HFF-Myc (cell line): Measurements from ENCODE around the gene P2RY1.
"Not testable (repeated sequence)": the region's sequence is repeated elsewhere in the genome, so short reads cannot be mapped to it uniquely, and the experiment has no call there.

Experiments used
- DNase-seq: peaks from one replicate; pipeline ENCODE4 v3.0.0-alpha.2; 2011; ENCODE audit warnings: low read depth; ENCODE audit errors: extremely low read depth
- H3K4me3 ChIP-seq: replicated peaks from 2 replicates; pipeline ENCODE4 v1.5.1; 2011; ENCODE audit warnings: low read depth, mild to moderate bottlenecking, control low read depth, low read length
- TF ChIP-seq, protein P1 (sequence below): IDR thresholded peaks from 2 replicates; pipeline ENCODE4 v1.5.1; 2012; ENCODE audit warnings: mild to moderate bottlenecking, low read depth, low read length, control low read depth; ENCODE audit errors: missing control alignments

The P2RY1 gene

DNA sequence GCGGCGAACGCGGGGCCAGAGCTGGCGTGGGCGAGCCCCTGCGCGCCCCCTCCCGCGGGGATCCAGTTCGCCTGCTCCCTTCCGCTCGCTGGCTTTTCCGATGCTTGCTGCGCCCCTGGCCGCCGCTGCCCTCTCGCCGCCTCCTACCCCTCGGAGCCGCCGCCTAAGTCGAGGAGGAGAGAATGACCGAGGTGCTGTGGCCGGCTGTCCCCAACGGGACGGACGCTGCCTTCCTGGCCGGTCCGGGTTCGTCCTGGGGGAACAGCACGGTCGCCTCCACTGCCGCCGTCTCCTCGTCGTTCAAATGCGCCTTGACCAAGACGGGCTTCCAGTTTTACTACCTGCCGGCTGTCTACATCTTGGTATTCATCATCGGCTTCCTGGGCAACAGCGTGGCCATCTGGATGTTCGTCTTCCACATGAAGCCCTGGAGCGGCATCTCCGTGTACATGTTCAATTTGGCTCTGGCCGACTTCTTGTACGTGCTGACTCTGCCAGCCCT, 721 bp downstream of the P2RY1 start:
- no peak for DNase-seq
- TF ChIP-seq, protein P1, sequence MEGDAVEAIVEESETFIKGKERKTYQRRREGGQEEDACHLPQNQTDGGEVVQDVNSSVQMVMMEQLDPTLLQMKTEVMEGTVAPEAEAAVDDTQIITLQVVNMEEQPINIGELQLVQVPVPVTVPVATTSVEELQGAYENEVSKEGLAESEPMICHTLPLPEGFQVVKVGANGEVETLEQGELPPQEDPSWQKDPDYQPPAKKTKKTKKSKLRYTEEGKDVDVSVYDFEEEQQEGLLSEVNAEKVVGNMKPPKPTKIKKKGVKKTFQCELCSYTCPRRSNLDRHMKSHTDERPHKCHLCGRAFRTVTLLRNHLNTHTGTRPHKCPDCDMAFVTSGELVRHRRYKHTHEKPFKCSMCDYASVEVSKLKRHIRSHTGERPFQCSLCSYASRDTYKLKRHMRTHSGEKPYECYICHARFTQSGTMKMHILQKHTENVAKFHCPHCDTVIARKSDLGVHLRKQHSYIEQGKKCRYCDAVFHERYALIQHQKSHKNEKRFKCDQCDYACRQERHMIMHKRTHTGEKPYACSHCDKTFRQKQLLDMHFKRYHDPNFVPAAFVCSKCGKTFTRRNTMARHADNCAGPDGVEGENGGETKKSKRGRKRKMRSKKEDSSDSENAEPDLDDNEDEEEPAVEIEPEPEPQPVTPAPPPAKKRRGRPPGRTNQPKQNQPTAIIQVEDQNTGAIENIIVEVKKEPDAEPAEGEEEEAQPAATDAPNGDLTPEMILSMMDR = no peak
- peak overlapping the region; percentile 48 for H3K4me3 ChIP-seq

GRCh38 chr3:152836269-152836668, 1.3 kb downstream of the P2RY1 start:
- TF ChIP-seq, protein P1 = no peak
- no peak for DNase-seq
- H3K4me3 ChIP-seq = no peak overlapping the region

GRCh38 chr3:152839511-152839910, 4.6 kb downstream of the P2RY1 start:
- TF ChIP-seq, protein P1 = no peak
- H3K4me3 ChIP-seq = no peak overlapping the region
- no peak for DNase-seq

- H3K4me3 ChIP-seq = no peak overlapping the region
- no peak for DNase-seq
- TF ChIP-seq, protein P1 = no peak
Measured at GRCh38 chr3:152841131-152841530, 6.2 kb downstream of the P2RY1 start.

DNA sequence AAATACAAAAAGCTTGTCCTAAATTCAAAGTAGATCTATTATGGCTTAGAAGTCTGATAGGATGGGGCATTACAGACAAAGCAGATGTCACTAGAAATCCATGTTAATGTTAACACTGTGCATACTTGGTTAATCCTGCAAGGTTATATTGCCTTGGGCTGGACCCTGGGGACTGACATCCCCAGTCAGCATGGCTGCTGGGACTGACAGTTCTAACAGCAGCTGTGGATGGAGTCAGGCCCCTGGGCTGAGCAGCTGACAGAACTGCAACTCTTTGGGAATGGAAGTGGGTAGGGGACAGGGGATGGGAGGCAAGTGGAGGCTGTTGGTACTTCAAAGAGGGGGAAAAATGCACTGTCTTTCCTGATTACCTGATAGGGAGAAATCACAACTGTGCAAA, 7.5 kb downstream of the P2RY1 start:
- no peak overlapping the region for H3K4me3 ChIP-seq
- TF ChIP-seq, protein P1 = no peak
- no peak for DNase-seq

- H3K4me3 ChIP-seq = no peak overlapping the region
- DNase-seq = no peak
- TF ChIP-seq, protein P1 = no peak
Measured at GRCh38 chr3:152843955-152844354, 9.0 kb downstream of the P2RY1 start.

DNA sequence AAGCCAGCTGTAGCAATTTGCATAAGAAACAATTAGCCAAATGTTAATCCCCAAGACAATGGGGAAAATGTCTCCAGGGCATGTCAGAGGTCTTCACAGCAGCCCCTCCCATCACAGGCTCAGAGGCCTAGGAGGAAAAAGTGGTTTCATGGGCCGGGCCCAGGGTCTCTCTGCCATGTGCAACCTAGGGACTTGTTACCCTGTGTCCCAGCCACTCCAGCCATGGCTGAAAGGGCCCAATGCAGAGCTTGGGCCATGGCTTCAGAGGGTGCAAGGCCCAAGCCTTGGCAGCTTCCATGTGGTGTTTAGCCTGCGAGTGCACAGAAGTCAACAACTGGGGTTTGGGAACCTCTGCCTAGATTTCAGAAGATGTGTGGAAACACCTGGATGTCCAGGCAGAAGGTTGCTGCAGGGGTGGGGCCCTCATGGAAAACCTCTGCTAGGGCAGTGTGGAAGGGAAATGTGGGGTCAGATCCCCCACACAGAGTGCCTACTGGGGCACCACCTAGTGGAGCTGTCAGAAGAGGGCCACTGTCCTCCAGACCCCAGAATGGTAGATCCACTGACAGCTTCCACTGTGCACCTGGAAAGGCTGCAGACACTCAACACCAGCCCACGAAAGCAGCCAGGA, 11.8 kb downstream of the P2RY1 start:
- H3K4me3 ChIP-seq, DNase-seq: not testable (repeated sequence)

GRCh38 chr3:152847599-152847998, 12.7 kb downstream of the P2RY1 start:
- not testable (repeated sequence) for DNase-seq, H3K4me3 ChIP-seq
